Effector memory CD8-positive, alpha-beta T cell (primary cell): ENCODE data around the gene SPINK9.
"Not testable (repeated sequence)": the region's sequence is repeated elsewhere in the genome, so short reads cannot be mapped to it uniquely, and the experiment has no call there.

Experiments
- ATAC-seq: fragments of 150-1000 bp; cut with Tn5 transposase; replicated peaks from 2 replicates; pipeline ENCODE4 v1.10.0; 2021; ENCODE audit warnings: mild to moderate bottlenecking, moderate library complexity
- DNase-seq, 3 experiments: peaks; one replicate each; pipeline ENCODE4 v3.0.0; 2021
- H3K27ac Mint-ChIP-seq, 2 donors: one replicate each; pipeline ENCODE4 v1.8.0; 2022; ENCODE audit warnings: mild to moderate bottlenecking in 2 of 2, mixed read lengths in 2 of 2, moderate library complexity in 2 of 2
- H3K27me3 Mint-ChIP-seq, 2 donors: one replicate each; pipeline ENCODE4 v1.8.0; 2022; ENCODE audit warnings: mixed read lengths in 2 of 2
- H3K36me3 Mint-ChIP-seq: one replicate; pipeline ENCODE4 v1.8.0; 2022; ENCODE audit warnings: mild to moderate bottlenecking, moderate library complexity, mixed read lengths; ENCODE audit not compliant: insufficient read depth
- H3K4me1 Mint-ChIP-seq, 2 donors: one replicate each; pipeline ENCODE4 v1.8.0; 2022; ENCODE audit warnings: low read depth in 2 of 2, mixed read lengths in 2 of 2
- H3K4me3 Mint-ChIP-seq, 2 donors: one replicate each; pipeline ENCODE4 v1.8.0; 2022; ENCODE audit warnings: mild to moderate bottlenecking in 2 of 2, mixed read lengths in 2 of 2, moderate library complexity in 2 of 2
- H3K9me3 Mint-ChIP-seq, 2 donors: one replicate each; pipeline ENCODE4 v1.8.0; 2022; ENCODE audit warnings: mixed read lengths in 2 of 2
- total RNA-seq, 9 experiments: gene quantifications; one replicate each; lab custom pipeline; 2026; lab: John Stamatoyannopoulos, UW

SPINK9 gene
- 0 to 0.42 (median 0) reads per million in 9 experiments for total RNA-seq

GRCh38 chr5:148335259-148335658 lies at the start of gene SPINK9:
TSS of gene SPINK9 (plus strand) at chr5:148335559. CDS start at chr5:148335614, 55 bp downstream.
- H3K4me1 Mint-ChIP-seq: no peaks in the 10 kb centered on the region
- no peak for ATAC-seq
- H3K4me3 Mint-ChIP-seq: no peak within 1 kb of the TSS
- peaks cover 13 to 32% of the 10 kb centered on the region in 2 donors for H3K27me3 Mint-ChIP-seq
- no peak for DNase-seq
- peaks cover 0 to 2% of the 10 kb centered on the region in 2 donors for H3K9me3 Mint-ChIP-seq
- no peak within 1 kb of the TSS for H3K27ac Mint-ChIP-seq
- no peaks in the 10 kb centered on the region for H3K36me3 Mint-ChIP-seq

DNA sequence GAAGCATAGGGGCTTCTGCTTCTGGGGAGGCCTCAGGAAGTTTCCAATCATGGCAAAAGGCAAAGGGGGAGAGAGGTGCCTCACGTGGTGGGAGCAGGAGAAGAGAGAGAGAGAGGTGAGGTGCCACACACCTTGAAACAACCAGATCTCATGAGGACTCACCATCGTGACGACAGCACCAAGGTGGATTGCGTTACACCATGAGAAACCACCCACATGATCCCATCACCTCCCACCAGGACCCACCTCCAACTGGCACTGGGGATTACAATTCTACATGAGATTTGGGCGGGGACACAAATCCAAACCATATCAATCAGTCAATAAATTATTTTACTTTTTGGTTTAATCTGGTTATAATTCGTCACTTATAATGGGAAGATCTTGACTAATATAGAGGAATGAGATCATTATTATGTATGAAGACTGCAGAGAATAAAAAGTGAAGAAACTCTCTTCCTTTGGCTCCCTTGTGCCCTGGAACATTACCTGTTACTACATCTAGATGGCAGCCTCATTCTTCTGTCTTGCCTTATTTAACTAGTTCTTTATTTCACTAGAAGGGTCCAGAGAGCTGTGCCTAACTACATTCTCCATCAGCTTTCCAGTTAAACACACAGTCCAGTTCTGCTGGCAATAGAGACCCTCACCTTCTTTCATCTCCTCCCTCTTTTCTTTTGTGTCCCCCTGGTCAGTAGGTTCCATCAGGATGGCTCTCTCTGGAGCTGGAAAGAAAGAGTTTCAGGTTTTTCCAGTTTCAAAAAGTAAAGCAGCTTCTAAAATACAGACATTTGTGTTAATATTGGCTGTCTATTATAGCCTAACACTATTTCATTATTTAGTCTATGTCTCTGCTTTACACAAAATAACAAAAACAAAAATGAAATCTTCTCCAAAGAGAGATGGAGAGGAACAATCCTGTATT lies 44.8 kb upstream of the SPINK9 start:
- H3K27me3 Mint-ChIP-seq: peaks cover 19 to 31% of the 10 kb centered on the region in 2 donors
- H3K4me1 Mint-ChIP-seq: no peaks in the 10 kb centered on the region
- ATAC-seq (no peak), DNase-seq (no peak)
- H3K4me3 Mint-ChIP-seq: no peak overlapping the region
- no peak overlapping the region for H3K27ac Mint-ChIP-seq
- H3K36me3 Mint-ChIP-seq: no peaks in the 10 kb centered on the region
- H3K9me3 Mint-ChIP-seq: no peaks in the 10 kb centered on the region

- Mint-ChIP-seq H3K36me3 (no peaks in the 10 kb centered on the region), H3K4me1 (no peaks in the 10 kb centered on the region), H3K27ac (no peak overlapping the region), H3K9me3 (no peaks in the 10 kb centered on the region), H3K27me3 (peaks cover 3 to 8% of the 10 kb centered on the region in 2 donors), H3K4me3 (no peak overlapping the region)
- ATAC-seq (no peak), DNase-seq (no peak)
Observed at GRCh38 chr5:148297731-148298130, 37.6 kb upstream of the SPINK9 start.

GRCh38 chr5:148306446-148306845 lies 28.9 kb upstream of the SPINK9 start:
- DNase-seq (no peak), ATAC-seq (no peak)
- Mint-ChIP-seq H3K27ac (no peak overlapping the region), H3K27me3 (peaks cover 16 to 32% of the 10 kb centered on the region in 2 donors), H3K36me3 (no peaks in the 10 kb centered on the region), H3K4me1 (no peaks in the 10 kb centered on the region), H3K9me3 (peaks cover 2 to 5% of the 10 kb centered on the region in 2 donors), H3K4me3 (no peak overlapping the region)

GRCh38 chr5:148309019-148309418 lies 26.3 kb upstream of the SPINK9 start:
- DNase-seq (no peak), ATAC-seq (no peak)
- Mint-ChIP-seq H3K9me3 (peaks cover 2 to 5% of the 10 kb centered on the region in 2 donors), H3K36me3 (no peaks in the 10 kb centered on the region), H3K27ac (no peak overlapping the region), H3K27me3 (peaks cover 9 to 16% of the 10 kb centered on the region in 2 donors), H3K4me3 (no peak overlapping the region), H3K4me1 (no peaks in the 10 kb centered on the region)

- DNase-seq (no peak), ATAC-seq (no peak)
- no peak overlapping the region for H3K4me3 Mint-ChIP-seq
- no peaks in the 10 kb centered on the region for H3K4me1 Mint-ChIP-seq
- no peak overlapping the region for H3K27ac Mint-ChIP-seq
- H3K36me3 Mint-ChIP-seq: no peaks in the 10 kb centered on the region
- peaks cover 9 to 16% of the 10 kb centered on the region in 2 donors for H3K27me3 Mint-ChIP-seq
- H3K9me3 Mint-ChIP-seq: peaks cover 2 to 5% of the 10 kb centered on the region in 2 donors
Observed at GRCh38 chr5:148309746-148310145, 25.6 kb upstream of the SPINK9 start.

GRCh38 chr5:148311484-148311883 lies 23.9 kb upstream of the SPINK9 start:
- peaks cover 9 to 16% of the 10 kb centered on the region in 2 donors for H3K27me3 Mint-ChIP-seq
- ATAC-seq (no peak), DNase-seq (no peak)
- H3K4me1 Mint-ChIP-seq: no peaks in the 10 kb centered on the region
- no peak overlapping the region for H3K27ac Mint-ChIP-seq
- peaks cover 2 to 5% of the 10 kb centered on the region in 2 donors for H3K9me3 Mint-ChIP-seq
- H3K36me3 Mint-ChIP-seq: no peaks in the 10 kb centered on the region
- no peak overlapping the region for H3K4me3 Mint-ChIP-seq

- H3K27me3 Mint-ChIP-seq: peaks cover 9 to 16% of the 10 kb centered on the region in 2 donors
- H3K27ac Mint-ChIP-seq: no peak within 1 kb of the TSS
- H3K9me3 Mint-ChIP-seq: peaks cover 2 to 5% of the 10 kb centered on the region in 2 donors
- no peaks in the 10 kb centered on the region for H3K36me3 Mint-ChIP-seq
- H3K4me1 Mint-ChIP-seq: no peaks in the 10 kb centered on the region
- ATAC-seq (no peak), DNase-seq (no peak)
- no peak within 1 kb of the TSS for H3K4me3 Mint-ChIP-seq
Observed at GRCh38 chr5:148312153-148312552, 23.2 kb upstream of the SPINK9 start, which contains the start of gene SPINK7. TSS of gene SPINK7 (plus strand) at chr5:148312423. CDS start at chr5:148312484, 61 bp downstream.

DNA sequence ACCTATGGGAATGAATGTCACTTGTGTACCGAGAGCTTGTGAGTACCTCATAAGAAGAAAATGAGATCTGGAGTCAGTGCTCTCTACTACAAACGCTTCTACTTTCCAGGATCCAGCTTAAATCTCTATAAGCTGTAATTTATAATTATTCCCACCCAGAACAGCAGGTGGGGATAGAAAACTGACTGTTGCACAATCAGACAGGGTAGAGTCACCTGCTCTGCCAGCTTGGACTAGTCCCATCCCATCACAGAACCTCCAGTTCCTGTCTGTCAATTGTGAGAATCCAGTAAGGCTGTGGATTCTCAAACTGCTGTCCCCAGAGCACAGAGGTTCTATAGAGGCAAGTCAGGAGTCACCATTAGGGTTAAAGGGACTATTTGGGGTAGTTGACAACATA lies 21.2 kb upstream of the SPINK9 start:
- Mint-ChIP-seq H3K27me3 (peaks cover 0 to 7% of the 10 kb centered on the region in 2 donors), H3K36me3 (no peaks in the 10 kb centered on the region), H3K4me1 (no peaks in the 10 kb centered on the region), H3K9me3 (peaks cover under 1 to 5% of the 10 kb centered on the region in 2 donors), H3K27ac (no peak overlapping the region), H3K4me3 (no peak overlapping the region)
- no peak for ATAC-seq
- DNase-seq: no peak

GRCh38 chr5:148314731-148315130 lies 20.6 kb upstream of the SPINK9 start:
- H3K36me3 Mint-ChIP-seq: no peaks in the 10 kb centered on the region
- peaks cover 0 to 1% of the 10 kb centered on the region in 2 donors for H3K9me3 Mint-ChIP-seq
- H3K4me3 Mint-ChIP-seq: no peak overlapping the region
- no peak overlapping the region for H3K27ac Mint-ChIP-seq
- peaks cover 5 to 6% of the 10 kb centered on the region in 2 donors for H3K27me3 Mint-ChIP-seq
- ATAC-seq (no peak), DNase-seq (no peak)
- no peaks in the 10 kb centered on the region for H3K4me1 Mint-ChIP-seq

GRCh38 chr5:148320011-148320963 lies 15.1 kb upstream of the SPINK9 start:
- DNase-seq, H3K4me1 Mint-ChIP-seq, H3K36me3 Mint-ChIP-seq, H3K9me3 Mint-ChIP-seq, H3K27ac Mint-ChIP-seq, ATAC-seq: not testable (repeated sequence)
- H3K4me3 Mint-ChIP-seq: peak overlapping the region; percentile 60 to 68
- H3K27me3 Mint-ChIP-seq: peaks cover 12 to 18% of the 10 kb centered on the region in 2 donors

DNA sequence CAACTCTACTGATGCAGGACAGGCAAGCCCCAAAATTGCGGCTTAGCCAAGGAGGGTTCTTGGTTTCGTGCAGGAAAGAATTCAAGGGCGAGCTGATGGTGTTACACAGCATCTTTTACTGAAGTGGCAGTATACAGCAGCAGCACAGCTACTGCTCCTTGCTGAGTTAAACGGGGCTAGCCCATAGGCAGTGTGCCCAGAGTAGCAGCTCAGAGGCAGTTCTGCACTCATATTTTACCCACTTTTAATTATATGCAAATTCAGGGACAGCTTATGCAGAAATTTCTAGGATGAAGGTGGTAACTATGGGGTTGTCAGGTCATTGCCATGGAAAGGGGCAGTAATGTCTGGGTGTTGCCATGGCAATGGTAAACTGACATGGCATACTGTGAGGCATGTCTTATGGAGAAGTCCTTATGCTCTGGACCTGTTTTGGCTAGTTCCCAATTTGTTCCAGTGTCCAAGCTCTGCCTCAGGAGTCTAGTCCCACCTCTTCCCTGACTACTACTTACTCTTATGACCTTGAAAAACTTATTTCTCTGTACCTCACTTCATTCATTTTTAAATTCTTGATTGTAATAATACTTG lies 2.0 kb upstream of the SPINK9 start:
- no peak for DNase-seq
- Mint-ChIP-seq H3K27ac (no peak overlapping the region), H3K4me1 (no peaks in the 10 kb centered on the region), H3K9me3 (peaks cover 0 to 4% of the 10 kb centered on the region in 2 donors), H3K27me3 (peaks cover 21 to 40% of the 10 kb centered on the region in 2 donors), H3K36me3 (no peaks in the 10 kb centered on the region), H3K4me3 (no peak overlapping the region)
- no peak for ATAC-seq
